HFF-Myc (cell line): ENCODE results near the gene RINL.
A peak's percentile ranks its signal among the peaks of the same experiment; 100 is the strongest.

Experiments
- DNase-seq: peaks from one replicate; pipeline ENCODE4 v3.0.0-alpha.2; 2011; ENCODE audit warnings: low read depth; ENCODE audit errors: extremely low read depth
- H3K4me3 ChIP-seq: replicated peaks from 2 replicates; pipeline ENCODE4 v1.5.1; 2011; ENCODE audit warnings: low read depth, mild to moderate bottlenecking, control low read depth, low read length
- CTCF ChIP-seq: IDR thresholded peaks from 2 replicates; pipeline ENCODE4 v1.5.1; 2012; ENCODE audit warnings: mild to moderate bottlenecking, low read depth, low read length, control low read depth; ENCODE audit errors: missing control alignments

RINL gene

GRCh38 chr19:38852231-38853044 is 25.6 kb downstream of the RINL start:
- no peak for TF ChIP-seq CTCF

GRCh38 chr19:38851622-38852230 is 26.3 kb downstream of the RINL start:
- no peak for TF ChIP-seq CTCF
- peak overlapping the region; percentile 61 for H3K4me3 ChIP-seq
- peak; percentile 67 for DNase-seq

More at GRCh38 chr19:38852231-38853044, 25.6 kb downstream of the RINL start:
- peak overlapping the region; percentile 61 for H3K4me3 ChIP-seq
- DNase-seq = no peak

- no peak for TF ChIP-seq CTCF
- no peak for DNase-seq
- H3K4me3 ChIP-seq = peak overlapping the region; percentile 61
These were observed 27.0 kb downstream of the RINL start for GRCh38 chr19:38850976-38851621.

- TF ChIP-seq CTCF = no peak
- DNase-seq = no peak
- peak overlapping the region; percentile 61 for H3K4me3 ChIP-seq
These were observed 27.6 kb downstream of the RINL start for GRCh38 chr19:38850436-38850975.

- peak; percentile 100 for DNase-seq
- H3K4me3 ChIP-seq = peak within 1 kb of the TSS; percentile 93
- TF ChIP-seq CTCF = peak; percentile 49
These were observed 28.1 kb downstream of the RINL start, which contains the start of gene HNRNPL for GRCh38 chr19:38849860-38850435. HNRNPL (minus strand) TSS chr19:38849986; CDS start chr19:38849966, 20 bp downstream.

- peak; percentile 73 for DNase-seq
- TF ChIP-seq CTCF = no peak
These were observed 28.8 kb downstream of the RINL start for GRCh38 chr19:38849147-38849859.

More at GRCh38 chr19:38849147-38849859, 28.8 kb downstream of the RINL start:
- peak overlapping the region; percentile 93 for H3K4me3 ChIP-seq
